Motor neuron (in vitro differentiated cells): ENCODE data around the gene ARMC5. TPM values are rescaled to one million over a fixed set of nuclear protein-coding genes. Genes with fewer than 3 reads are reported as not detected.
"Not testable (repeated sequence)": the region's sequence is repeated elsewhere in the genome, so short reads cannot be mapped to it uniquely, and the experiment has no call there.

ENCODE experiments used
- ATAC-seq, 8 experiments: fragments of 200-7000 bp; cut with Tn5 transposase; replicated peaks in 6 of 8; 2 replicates each; pipeline ENCODE4 v1.8.0; 2021; ENCODE audit warnings: mild to moderate bottlenecking in 8 of 8, moderate library complexity in 8 of 8
- H3K27ac ChIP-seq, 2 donors: fragments of 250-450 bp; sonication (Bioruptor Pico); 2 replicates each; pipeline ENCODE4 v1.9.0; 2021; ENCODE audit warnings: antibody characterized with exemption in 2 of 2, mild to moderate bottlenecking in 2 of 2, moderate library complexity in 1 of 2
- H3K4me1 ChIP-seq, 2 donors: fragments of 250-450 bp; sonication (Bioruptor Pico); replicated peaks in 1 of 2; 2 replicates each; pipeline ENCODE4 v1.6.1; 2021; ENCODE audit warnings: antibody characterized with exemption in 2 of 2, mild to moderate bottlenecking in 2 of 2, moderate library complexity in 1 of 2
- H3K4me3 ChIP-seq, 5 donors: fragments of 250-450 bp; sonication (Bioruptor Pico); 2 replicates each; pipeline ENCODE4 v1.9.0; 2021; ENCODE audit warnings: antibody characterized with exemption in 5 of 5, mild to moderate bottlenecking in 5 of 5, moderate library complexity in 4 of 5
- WGBS, 10 experiments: fragments of 450-650 bp; shearing (Covaris generic); methylation state at CpG; one replicate each; pipeline ENCODE4 v1.0.0; 2022; 5-methylcytosine and 5-hydroxymethylcytosine counted together
- in situ Hi-C, 9 experiments: fragments of 400-800 bp; cut with MboI; loops; one replicate each; pipeline ENCODE4 v1.15.0; 2021; ENCODE audit warnings: low sequenced_read_pairs in 9 of 9, low pct_unique_long_range_greater_than_20kb in 2 of 9; ENCODE audit not compliant: unreplicated experiment in 9 of 9
- total RNA-seq, 8 experiments: library from RNA; unstranded; fragments of 300-600 nt; gene quantifications; 2 replicates each; pipeline versions ENCODE4 v1.2.3 to v1.2.4, GENCODE V29; 2022

Gene ARMC5
- total RNA-seq, 8 experiments from 2014 or later = 7.4 to 12.3 (median 9.4) TPM

- in situ Hi-C loops = no loop called here
- peak overlapping the region in 2 of 5 donors; percentile 27 to 32 for H3K4me3 ChIP-seq
- H3K4me1 ChIP-seq = peaks cover 10 to 20% of the 10 kb centered on the region in 2 donors
- WGBS, 10 experiments = 20 to 27% methylated on average over 2 to 7 of the region's 26 CpGs; no CpG with 5 or more reads in 8 of the 10 experiments
- no peak overlapping the region for H3K27ac ChIP-seq
- no peak for ATAC-seq
These were observed 16.6 kb downstream of the ARMC5 start for GRCh38 chr16:31475946-31476302.

GRCh38 chr16:31476303-31477219 lies 17.3 kb downstream of the ARMC5 start:
- in situ Hi-C loops = no loop called here
- Histone ChIP-seq H3K4me3 (peak overlapping the region in 4 of 5 donors; percentile 15 to 32 (median 27)), H3K4me1 (peaks cover 3 to 13% of the 10 kb centered on the region in 2 donors), H3K27ac (no peak overlapping the region)
- peak in 5 of 8 experiments; percentile 24 to 54 (median 36) for ATAC-seq
- WGBS, 10 experiments = 0 to 80% (median 7%) methylated on average over 1 to 3 of the region's 68 CpGs; no CpG with 5 or more reads in 7 of the 10 experiments

GRCh38 chr16:31477220-31478216 lies 18.2 kb downstream of the ARMC5 start:
- Histone ChIP-seq H3K4me3 (peak overlapping the region in 4 of 5 donors; percentile 11 to 32 (median 21)), H3K4me1 (peaks cover 0 to 13% of the 10 kb centered on the region in 2 donors), H3K27ac (peak overlapping the region in 1 of 2 donors; percentile 45)
- ATAC-seq = peak in 5 of 8 experiments; percentile 25 to 56 (median 45)
- in situ Hi-C loops = no loop called here
- WGBS, 10 experiments = 5 to 88% (median 18%) methylated on average over 1 to 22 of the region's 67 CpGs; no CpG with 5 or more reads in 4 of the 10 experiments

GRCh38 chr16:31478956-31479355 lies 19.7 kb downstream of the ARMC5 start:
- Histone ChIP-seq H3K4me1 (peaks cover 0 to 13% of the 10 kb centered on the region in 2 donors), H3K4me3 (no peak overlapping the region), H3K27ac (no peak overlapping the region)
- ATAC-seq = no peak
- WGBS, 10 experiments = 20 to 86% (median 71%) methylated on average over 1 to 2 of the region's 3 CpGs; no CpG with 5 or more reads in 3 of the 10 experiments
- in situ Hi-C loops = no loop called here

GRCh38 chr16:31479751-31480150 lies 20.4 kb downstream of the ARMC5 start:
- in situ Hi-C loops = no loop called here
- Histone ChIP-seq H3K4me1 (peaks cover 0 to 17% of the 10 kb centered on the region in 2 donors), H3K4me3 (no peak overlapping the region), H3K27ac (no peak overlapping the region)
- ATAC-seq = no peak
- WGBS, 10 experiments = 37 to 100% (median 80%) methylated on average over 1 to 7 of the region's 9 CpGs; no CpG with 5 or more reads in 3 of the 10 experiments

- H3K4me3 ChIP-seq = no peak overlapping the region
- in situ Hi-C loops = no loop called here
- peaks cover 0 to 18% of the 10 kb centered on the region in 2 donors for H3K4me1 ChIP-seq
- WGBS, 10 experiments = 0 to 100% (median 69%) methylated on average over 1 to 6 of the region's 7 CpGs; no CpG with 5 or more reads in 2 of the 10 experiments
- H3K27ac ChIP-seq = no peak overlapping the region
- ATAC-seq = no peak
These were observed 21.7 kb downstream of the ARMC5 start for GRCh38 chr16:31480851-31481536.

- no peak within 1 kb of the TSS for H3K27ac ChIP-seq
- no peak for ATAC-seq
- in situ Hi-C loops = no loop called here
- no peak within 1 kb of the TSS for H3K4me3 ChIP-seq
- 93 to 100% methylated on average over 2 of the region's 4 CpGs; no CpG with 5 or more reads in 8 of the 10 experiments for WGBS, 10 experiments
- H3K4me1 ChIP-seq = peaks cover 0 to 6% of the 10 kb centered on the region in 2 donors
These were observed 23.8 kb downstream of the ARMC5 start, which contains the start of gene SLC5A2 for GRCh38 chr16:31483081-31483480. SLC5A2 (plus strand) TSS chr16:31483123; CDS start chr16:31483137, 14 bp downstream.

- in situ Hi-C loops, ATAC-seq, H3K4me3 ChIP-seq, H3K27ac ChIP-seq, H3K4me1 ChIP-seq: not testable (repeated sequence)
- 51 to 88% (median 80%) methylated on average over 1 to 4 of the region's 4 CpGs; no CpG with 5 or more reads in 6 of the 10 experiments for WGBS, 10 experiments
These were observed 24.7 kb downstream of the ARMC5 start for GRCh38 chr16:31484048-31484447.

- in situ Hi-C loops = no loop called here
- Histone ChIP-seq H3K4me1 (peaks cover 0 to 6% of the 10 kb centered on the region in 2 donors), H3K4me3 (no peak overlapping the region), H3K27ac (no peak overlapping the region)
- peak in 7 of 8 experiments; percentile 7 to 65 (median 15) for ATAC-seq
- 0 to 67% (median 11%) methylated on average over 1 to 5 of the region's 14 CpGs; no CpG with 5 or more reads in 1 of the 10 experiments for WGBS, 10 experiments
These were observed 25.3 kb downstream of the ARMC5 start for GRCh38 chr16:31484491-31485171.

GRCh38 chr16:31485571-31485970 lies 26.3 kb downstream of the ARMC5 start:
- Histone ChIP-seq H3K4me3 (no peak overlapping the region), H3K4me1 (peaks cover 0 to 6% of the 10 kb centered on the region in 2 donors), H3K27ac (no peak overlapping the region)
- ATAC-seq = no peak
- in situ Hi-C loops = no loop called here
- 40 to 88% (median 58%) methylated on average over 1 to 11 of the region's 17 CpGs; no CpG with 5 or more reads in 4 of the 10 experiments for WGBS, 10 experiments

GRCh38 chr16:31486045-31486444 lies 26.7 kb downstream of the ARMC5 start:
- 81 to 100% (median 93%) methylated on average over 4 to 5 of the region's 5 CpGs; no CpG with 5 or more reads in 6 of the 10 experiments for WGBS, 10 experiments
- no peak overlapping the region for H3K4me3 ChIP-seq
- no peak overlapping the region for H3K27ac ChIP-seq
- in situ Hi-C loops = no loop called here
- ATAC-seq = no peak
- peaks cover 0 to 6% of the 10 kb centered on the region in 2 donors for H3K4me1 ChIP-seq
